Measurements from ENCODE around the gene RFC3. TPM values are rescaled to one million over a fixed set of nuclear protein-coding genes. Genes with fewer than 3 reads are reported as not detected.

RFC3 gene
- total and polyA plus RNA-seq, 2 of the 13 experiments (the other 11 are each of a cell fraction or from before 2014, with no cell fraction given): 16.0 to 55.7 TPM

- TF ChIP-seq ZBTB34 (CRISPR knock-in tag; IDR thresholded peaks at IDR 0.05) (no peak), ZNF263 (CRISPR knock-in tag; IDR thresholded peaks at IDR 0.05) (no peak), SMARCC2 (IDR thresholded peaks at IDR 0.05) (no peak), ZFP82 (CRISPR knock-in tag; IDR thresholded peaks at IDR 0.05; ENCODE audit: borderline replicate concordance) (no peak), ZNF704 (CRISPR knock-in tag; IDR thresholded peaks at IDR 0.05; ENCODE audit: borderline replicate concordance) (no peak), ZNF564 (CRISPR knock-in tag; IDR thresholded peaks at IDR 0.05) (no peak), ETV5 (CRISPR knock-in tag; IDR thresholded peaks at IDR 0.05; ENCODE audit: borderline replicate concordance) (peak; percentile 82; the same call in 1 of the 2 replicates), ZNF7 (CRISPR knock-in tag; IDR thresholded peaks at IDR 0.05) (peak; percentile 61; the same call in 1 of the 2 replicates), GZF1 (CRISPR knock-in tag; IDR thresholded peaks at IDR 0.05) (no peak), NR2F6 (IDR thresholded peaks at IDR 0.05) (peak; percentile 58), NR2F6 (CRISPR knock-in tag; IDR thresholded peaks at IDR 0.05) (peak; percentile 62), NFAT5 (CRISPR knock-in tag; IDR thresholded peaks at IDR 0.05) (no peak), ZNF292 (CRISPR knock-in tag; IDR thresholded peaks at IDR 0.05; ENCODE audit: borderline replicate concordance, low read depth) (0 out of 2 replicates have a peak, but pooled peaks have one; percentile 32), KLF9 (CRISPR knock-in tag; IDR thresholded peaks at IDR 0.05; ENCODE audit: low read depth) (no peak), POLR2A (IDR thresholded peaks at IDR 0.05; ENCODE audit: insufficient read depth in 1 of 2, low read depth in 2 of 2, low read length in 2 of 2) (no peak), ZBTB7A (CRISPR knock-in tag; IDR thresholded peaks at IDR 0.05) (0 out of 2 replicates have a peak, but pooled peaks have one; percentile 34), HNRNPL (IDR thresholded peaks at IDR 0.05; ENCODE audit: low read depth, low read length) (no peak), ZNF83 (CRISPR knock-in tag; IDR thresholded peaks at IDR 0.05; ENCODE audit: borderline replicate concordance) (no peak), ZNF710 (CRISPR knock-in tag; IDR thresholded peaks at IDR 0.05; ENCODE audit: borderline replicate concordance) (peak; percentile 75; the same call in 1 of the 2 replicates), CBFB (CRISPR knock-in tag; IDR thresholded peaks at IDR 0.05) (no peak), MIXL1 (CRISPR knock-in tag; IDR thresholded peaks at IDR 0.05) (peak; percentile 94), RBFOX2 (IDR thresholded peaks at IDR 0.05; ENCODE audit: low read depth, low read length) (no peak)
Observed at GRCh38 chr13:33873251-33873908, 55.4 kb downstream of the RFC3 start (continued).
